ENCODE data around the gene MCTP1. TPM values are rescaled to one million over a fixed set of nuclear protein-coding genes. Genes with fewer than 3 reads are reported as not detected.

The MCTP1 gene
- total RNA-seq, 1 donor from 2014 or later: 3.4 TPM

DNA sequence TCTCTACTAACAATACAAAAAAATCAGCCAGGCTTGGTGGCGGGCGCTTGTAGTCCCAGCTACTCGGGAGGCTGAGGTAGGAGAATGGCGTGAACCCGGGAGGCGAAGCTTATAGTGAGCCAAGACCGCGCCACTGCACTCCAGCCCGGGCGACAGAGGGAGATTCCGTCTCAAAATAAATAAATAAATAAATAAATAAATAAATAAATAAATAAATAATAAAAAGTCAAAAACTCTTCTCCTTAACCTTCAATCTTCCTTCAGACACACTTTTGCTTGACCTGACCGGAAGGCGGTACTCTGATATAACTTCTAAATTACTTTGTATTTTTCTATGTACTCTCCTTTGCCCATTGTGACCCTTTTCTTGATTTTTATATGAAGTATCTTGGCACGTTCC is 364.3 kb downstream of the MCTP1 start:
- Mint-ChIP-seq H3K4me3 (ENCODE audit: unreplicated experiment) (no peak overlapping the region), H3K4me1 (ENCODE audit: low read depth) (no peaks in the 10 kb centered on the region), H3K27me3 (ENCODE audit: low read depth) (peaks cover 16% of the 10 kb centered on the region), H3K9me3 (ENCODE audit: low read depth) (no peaks in the 10 kb centered on the region), H3K36me3 (ENCODE audit: low read depth) (no peaks in the 10 kb centered on the region), H3K27ac (ENCODE audit: unreplicated experiment) (no peak overlapping the region)
- DNase-seq (ENCODE audit: low spot score): no peak
- TF ChIP-seq, protein P1, sequence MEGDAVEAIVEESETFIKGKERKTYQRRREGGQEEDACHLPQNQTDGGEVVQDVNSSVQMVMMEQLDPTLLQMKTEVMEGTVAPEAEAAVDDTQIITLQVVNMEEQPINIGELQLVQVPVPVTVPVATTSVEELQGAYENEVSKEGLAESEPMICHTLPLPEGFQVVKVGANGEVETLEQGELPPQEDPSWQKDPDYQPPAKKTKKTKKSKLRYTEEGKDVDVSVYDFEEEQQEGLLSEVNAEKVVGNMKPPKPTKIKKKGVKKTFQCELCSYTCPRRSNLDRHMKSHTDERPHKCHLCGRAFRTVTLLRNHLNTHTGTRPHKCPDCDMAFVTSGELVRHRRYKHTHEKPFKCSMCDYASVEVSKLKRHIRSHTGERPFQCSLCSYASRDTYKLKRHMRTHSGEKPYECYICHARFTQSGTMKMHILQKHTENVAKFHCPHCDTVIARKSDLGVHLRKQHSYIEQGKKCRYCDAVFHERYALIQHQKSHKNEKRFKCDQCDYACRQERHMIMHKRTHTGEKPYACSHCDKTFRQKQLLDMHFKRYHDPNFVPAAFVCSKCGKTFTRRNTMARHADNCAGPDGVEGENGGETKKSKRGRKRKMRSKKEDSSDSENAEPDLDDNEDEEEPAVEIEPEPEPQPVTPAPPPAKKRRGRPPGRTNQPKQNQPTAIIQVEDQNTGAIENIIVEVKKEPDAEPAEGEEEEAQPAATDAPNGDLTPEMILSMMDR (IDR thresholded peaks at IDR 0.05): no peak

DNA sequence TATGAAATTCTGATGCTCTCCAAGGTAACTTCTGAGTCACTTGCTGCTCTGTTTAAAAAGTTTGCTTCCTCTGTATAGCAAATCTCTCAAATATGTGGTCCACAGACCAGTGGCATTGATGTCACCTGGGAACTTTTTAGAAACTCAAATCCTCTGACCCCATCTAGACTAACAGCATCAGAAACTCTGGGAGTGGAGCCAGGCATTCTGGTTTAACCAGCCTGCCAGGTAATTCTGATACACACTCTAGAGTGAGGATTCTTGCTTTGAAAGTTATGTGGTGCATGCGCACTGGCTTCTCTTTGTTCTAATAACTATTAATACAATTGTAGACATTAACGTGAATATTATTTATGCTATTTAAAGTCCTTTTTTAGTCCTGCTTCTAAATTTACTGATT is 368.3 kb downstream of the MCTP1 start:
- H3K27ac Mint-ChIP-seq (ENCODE audit: unreplicated experiment): no peak overlapping the region
- no peak overlapping the region for H3K4me3 Mint-ChIP-seq (ENCODE audit: unreplicated experiment)
- no peaks in the 10 kb centered on the region for H3K9me3 Mint-ChIP-seq (ENCODE audit: low read depth)
- peaks cover 17% of the 10 kb centered on the region for H3K27me3 Mint-ChIP-seq (ENCODE audit: low read depth)
- no peak for DNase-seq (ENCODE audit: low spot score)
- H3K4me1 Mint-ChIP-seq (ENCODE audit: low read depth): no peaks in the 10 kb centered on the region
- no peaks in the 10 kb centered on the region for H3K36me3 Mint-ChIP-seq (ENCODE audit: low read depth)
- TF ChIP-seq, protein P1 (IDR thresholded peaks at IDR 0.05): no peak

DNA sequence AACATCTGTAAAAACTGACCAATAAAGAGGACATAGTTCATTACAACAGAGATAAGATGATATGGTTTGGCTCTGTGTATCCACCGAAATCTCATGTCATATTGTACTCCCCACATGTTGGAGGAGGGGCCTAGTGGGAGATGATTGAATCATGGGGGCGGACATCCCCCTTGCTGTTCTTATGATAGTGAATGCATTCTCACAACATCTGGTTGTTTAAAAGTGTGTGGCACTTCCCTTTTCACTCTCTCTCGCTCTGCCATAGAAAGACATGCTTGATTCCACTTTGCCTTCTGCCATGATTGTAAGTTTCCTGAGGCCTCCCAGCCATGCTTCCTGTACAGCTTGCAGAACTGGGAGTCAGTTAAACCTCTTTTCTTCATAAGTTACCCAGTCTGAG is 373.6 kb downstream of the MCTP1 start:
- DNase-seq (ENCODE audit: low spot score): no peak
- Mint-ChIP-seq H3K4me3 (ENCODE audit: unreplicated experiment) (no peak overlapping the region), H3K27ac (ENCODE audit: unreplicated experiment) (no peak overlapping the region), H3K9me3 (ENCODE audit: low read depth) (no peaks in the 10 kb centered on the region), H3K27me3 (ENCODE audit: low read depth) (peaks cover 8% of the 10 kb centered on the region), H3K4me1 (ENCODE audit: low read depth) (no peaks in the 10 kb centered on the region), H3K36me3 (ENCODE audit: low read depth) (no peaks in the 10 kb centered on the region)
- TF ChIP-seq, protein P1 (IDR thresholded peaks at IDR 0.05): no peak

DNA sequence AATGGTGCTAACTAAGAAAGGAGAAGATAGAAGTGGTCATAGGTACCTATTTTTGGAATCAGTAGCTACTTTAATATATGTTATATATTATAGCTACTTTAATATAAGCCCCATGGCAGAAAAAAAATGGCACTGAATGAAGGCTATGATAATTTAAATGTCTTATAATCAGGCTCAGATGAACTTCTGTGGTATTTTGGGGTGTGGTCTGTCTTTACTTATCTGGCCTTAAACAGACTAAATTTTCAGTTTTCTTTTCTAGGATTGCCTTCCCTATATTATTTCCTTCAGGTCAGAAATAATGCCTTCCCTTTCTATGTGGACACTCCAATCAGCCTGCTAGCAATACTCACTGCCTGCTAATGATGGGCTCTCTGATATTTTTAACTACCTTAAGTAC is 374.2 kb downstream of the MCTP1 start:
- Mint-ChIP-seq H3K36me3 (ENCODE audit: low read depth) (no peaks in the 10 kb centered on the region), H3K4me1 (ENCODE audit: low read depth) (no peaks in the 10 kb centered on the region), H3K27ac (ENCODE audit: unreplicated experiment) (no peak overlapping the region), H3K4me3 (ENCODE audit: unreplicated experiment) (no peak overlapping the region), H3K9me3 (ENCODE audit: low read depth) (no peaks in the 10 kb centered on the region), H3K27me3 (ENCODE audit: low read depth) (peaks cover 4% of the 10 kb centered on the region)
- DNase-seq (ENCODE audit: low spot score): no peak
- TF ChIP-seq, protein P1 (IDR thresholded peaks at IDR 0.05): no peak

DNA sequence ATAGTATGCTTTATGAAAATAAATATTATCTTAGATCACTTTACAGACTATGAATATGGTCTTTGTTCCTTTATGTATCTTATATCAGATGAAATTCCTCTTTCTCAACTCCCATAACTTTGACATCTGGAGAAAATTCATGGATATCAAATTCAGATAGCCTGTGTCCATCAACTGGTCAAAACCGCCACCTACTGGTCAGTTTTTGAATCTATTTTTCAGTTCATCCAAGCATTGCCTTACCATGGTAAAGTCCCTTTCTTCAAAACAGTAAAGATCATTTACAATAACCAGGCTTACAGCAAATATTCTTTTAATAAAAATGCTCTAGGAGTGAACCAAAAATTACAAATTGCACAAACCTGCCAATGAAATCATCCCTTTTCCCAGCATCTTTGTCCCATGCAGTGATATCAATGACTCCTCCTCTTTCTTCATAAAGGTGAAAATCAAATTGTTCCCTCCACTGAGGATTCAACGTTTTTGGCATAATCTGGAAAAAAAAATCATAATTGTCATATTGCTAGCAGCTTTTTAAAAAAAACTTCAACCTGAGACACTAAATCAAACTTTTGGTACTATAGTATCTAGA is 375.9 kb downstream of the MCTP1 start:
- H3K27me3 Mint-ChIP-seq (ENCODE audit: low read depth): no peaks in the 10 kb centered on the region
- DNase-seq (ENCODE audit: low spot score): no peak
- no peaks in the 10 kb centered on the region for H3K9me3 Mint-ChIP-seq (ENCODE audit: low read depth)
- no peaks in the 10 kb centered on the region for H3K4me1 Mint-ChIP-seq (ENCODE audit: low read depth)
- H3K4me3 Mint-ChIP-seq (ENCODE audit: unreplicated experiment): no peak overlapping the region
- no peak overlapping the region for H3K27ac Mint-ChIP-seq (ENCODE audit: unreplicated experiment)
- H3K36me3 Mint-ChIP-seq (ENCODE audit: low read depth): no peaks in the 10 kb centered on the region
- TF ChIP-seq, protein P1 (IDR thresholded peaks at IDR 0.05): peak; percentile 89
